HEK293 (cell line): ENCODE measurements around the gene SPAG8.

Source experiments
- CTCF ChIA-PET: fragments of 350-600 bp; formaldehyde crosslinking; extraction: SDS; loops from one replicate; lab custom pipeline; 2021; ENCODE audit warnings: antibody characterized with exemption; lab: Yijun Ruan, JAX
- POLR2A ChIA-PET: fragments of 300-600 bp; formaldehyde crosslinking; extraction: SDS; loops from one replicate; lab custom pipeline; 2020; ENCODE audit warnings: antibody characterized with exemption, inconsistent platforms; lab: Yijun Ruan, JAX
- H3K27ac ChIP-seq: fragments of 200-500 bp; sonication (Bioruptor generic); 2 replicates; pipeline ENCODE4 v1.5.1; 2014; ENCODE audit warnings: low read depth, low read length, control low read depth, inconsistent platforms; ENCODE audit errors: extremely low read depth
- H3K36me3 ChIP-seq, 2 experiments: fragments of 200-500 bp in 1 of 2; sonication (Bioruptor generic) in 1 of 2; 1 replicate in 1 of 2; 2 replicates in 1 of 2; pipeline ENCODE4 v1.5.1; 2014 to 2017; ENCODE audit warnings: inconsistent platforms in 2 of 2, low read length in 2 of 2; ENCODE audit not compliant: control insufficient read depth in 2 of 2, insufficient read depth in 1 of 2
- H3K4me1 ChIP-seq: fragments of 200-500 bp; sonication (Bioruptor generic); 2 replicates; pipeline ENCODE4 v1.5.1; 2014; ENCODE audit warnings: mild to moderate bottlenecking, low read length, inconsistent platforms; ENCODE audit not compliant: control insufficient read depth, insufficient read depth
- H3K4me3 ChIP-seq: 2 replicates; pipeline ENCODE4 v1.5.1; 2011; ENCODE audit warnings: low read depth, mild to moderate bottlenecking, control low read depth, low read length, moderate library complexity
- H3K9me3 ChIP-seq: fragments of 200-500 bp; sonication (Bioruptor generic); 2 replicates; pipeline ENCODE4 v1.5.1; 2014; ENCODE audit warnings: low read depth, low read length, inconsistent platforms; ENCODE audit not compliant: control insufficient read depth, insufficient read depth
- FEZF1 ChIP-seq: fragments of 450-650 bp; formaldehyde crosslinking; IDR thresholded peaks from 2 replicates; pipeline ENCODE4 v1.5.1; 2016; ENCODE audit warnings: missing biosample characterization, missing genetic modification characterization
- GFI1B ChIP-seq: fragments of 450-650 bp; formaldehyde crosslinking; IDR thresholded peaks from 2 replicates; pipeline ENCODE4 v1.5.1; 2016; ENCODE audit warnings: missing biosample characterization, missing genetic modification characterization
- GLIS1 ChIP-seq: fragments of 450-650 bp; formaldehyde crosslinking; IDR thresholded peaks from 2 replicates; pipeline ENCODE4 v1.5.1; 2016; ENCODE audit warnings: missing biosample characterization, missing genetic modification characterization
- HOXD13 ChIP-seq: sonication (generic); formaldehyde crosslinking; IDR thresholded peaks from 2 replicates; pipeline ENCODE4 v1.8.0; 2022; ENCODE audit warnings: missing genetic modification reagents, borderline replicate concordance
- KLF10 ChIP-seq: fragments of 450-650 bp; IDR thresholded peaks from 2 replicates; pipeline ENCODE4 v1.5.1; 2018; ENCODE audit warnings: missing biosample characterization, mild to moderate bottlenecking, missing genetic modification characterization
- KLF8 ChIP-seq: fragments of 450-650 bp; formaldehyde crosslinking; IDR thresholded peaks from 2 replicates; pipeline ENCODE4 v1.5.1; 2016; ENCODE audit warnings: missing biosample characterization, missing genetic modification characterization
- MEIS1 ChIP-seq: sonication (generic); formaldehyde crosslinking; IDR thresholded peaks from 2 replicates; pipeline ENCODE4 v1.8.1; 2022; ENCODE audit warnings: missing genetic modification reagents, mild to moderate bottlenecking, borderline replicate concordance
- ZBTB17 ChIP-seq: fragments of 450-650 bp; formaldehyde crosslinking; IDR thresholded peaks from 2 replicates; pipeline ENCODE4 v1.5.1; 2016; ENCODE audit warnings: missing biosample characterization, missing genetic modification characterization
- ZNF157 ChIP-seq: fragments of 450-650 bp; formaldehyde crosslinking; IDR thresholded peaks from 2 replicates; pipeline ENCODE4 v1.5.1; 2016; ENCODE audit warnings: missing biosample characterization, missing genetic modification characterization
- ZNF211 ChIP-seq: fragments of 450-650 bp; formaldehyde crosslinking; IDR thresholded peaks from 2 replicates; pipeline ENCODE4 v1.5.1; 2016; ENCODE audit warnings: low read depth, missing biosample characterization, missing genetic modification characterization
- ZNF239 ChIP-seq: fragments of 450-650 bp; formaldehyde crosslinking; IDR thresholded peaks from 2 replicates; pipeline ENCODE4 v1.5.1; 2016; ENCODE audit warnings: missing biosample characterization, missing genetic modification characterization
- ZNF626 ChIP-seq: fragments of 450-650 bp; sonication (Bioruptor Pico); formaldehyde crosslinking; IDR thresholded peaks from 2 replicates; pipeline ENCODE4 v1.5.1; 2018; ENCODE audit warnings: missing biosample characterization, missing genetic modification characterization, inconsistent platforms
- ZNF629 ChIP-seq: fragments of 450-650 bp; formaldehyde crosslinking; IDR thresholded peaks from 2 replicates; pipeline ENCODE4 v1.5.1; 2017; ENCODE audit warnings: missing biosample characterization, missing genetic modification characterization
- TF ChIP-seq, protein P1 (sequence below): fragments of 450-650 bp; formaldehyde crosslinking; IDR thresholded peaks from 2 replicates; pipeline ENCODE4 v1.5.1; 2016; ENCODE audit warnings: missing biosample characterization, missing genetic modification characterization
- TF ChIP-seq, protein P2 (sequence below): fragments of 450-650 bp; formaldehyde crosslinking; IDR thresholded peaks from 2 replicates; pipeline ENCODE4 v1.5.1; 2016; ENCODE audit warnings: missing biosample characterization, missing genetic modification characterization
- TF ChIP-seq, protein P3 (sequence below): fragments of 450-650 bp; formaldehyde crosslinking; IDR thresholded peaks from 2 replicates; pipeline ENCODE4 v1.5.1; 2017; ENCODE audit warnings: missing biosample characterization, missing genetic modification characterization
- TF ChIP-seq, protein P4 (sequence below): fragments of 450-650 bp; IDR thresholded peaks from 2 replicates; pipeline ENCODE4 v1.5.1; 2018; ENCODE audit warnings: missing biosample characterization, mild to moderate bottlenecking, missing genetic modification characterization
- TF ChIP-seq, protein P5 (sequence below): fragments of 450-650 bp; formaldehyde crosslinking; IDR thresholded peaks from 2 replicates; pipeline ENCODE4 v1.5.1; 2016; ENCODE audit warnings: missing biosample characterization, missing genetic modification characterization
- TF ChIP-seq, protein P6 (sequence below): fragments of 450-650 bp; formaldehyde crosslinking; IDR thresholded peaks from 2 replicates; pipeline ENCODE4 v1.5.1; 2017; ENCODE audit warnings: missing biosample characterization, mild to moderate bottlenecking, missing genetic modification characterization, moderate library complexity

SPAG8 gene

DNA sequence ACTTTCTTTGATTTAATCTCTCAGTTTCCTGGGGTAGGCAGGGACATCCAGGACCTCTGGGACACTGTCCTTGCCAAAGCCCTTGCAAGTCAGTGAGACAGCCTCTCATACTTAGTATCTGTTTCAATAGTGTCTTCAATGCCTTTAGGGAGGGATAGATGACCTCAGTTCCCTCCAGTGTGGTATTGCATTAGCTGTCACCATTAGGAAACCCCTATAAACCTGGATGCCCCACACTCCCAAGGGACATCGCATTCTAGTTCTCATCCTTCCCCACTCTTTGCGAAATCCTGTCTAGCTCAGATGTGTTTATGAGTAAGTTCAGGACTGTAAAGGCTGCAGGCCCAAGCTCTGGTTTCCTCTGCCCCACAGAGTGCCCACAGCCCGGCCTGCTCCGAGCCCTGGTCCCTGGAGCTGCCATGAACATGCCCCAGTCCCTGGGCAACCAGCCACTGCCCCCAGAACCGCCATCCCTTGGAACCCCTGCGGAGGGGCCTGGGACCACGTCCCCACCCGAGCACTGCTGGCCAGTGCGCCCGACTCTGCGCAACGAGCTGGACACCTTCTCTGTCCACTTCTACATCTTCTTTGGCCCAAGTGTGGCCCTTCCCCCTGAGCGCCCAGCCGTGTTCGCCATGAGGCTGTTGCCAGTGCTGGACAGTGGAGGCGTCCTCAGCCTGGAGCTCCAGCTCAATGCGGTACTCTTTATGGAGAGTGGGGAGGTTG is 30.1 kb upstream of the SPAG8 start:
- no peak for TF ChIP-seq FEZF1 (tag by site-specific recombination)
- TF ChIP-seq, protein P1, sequence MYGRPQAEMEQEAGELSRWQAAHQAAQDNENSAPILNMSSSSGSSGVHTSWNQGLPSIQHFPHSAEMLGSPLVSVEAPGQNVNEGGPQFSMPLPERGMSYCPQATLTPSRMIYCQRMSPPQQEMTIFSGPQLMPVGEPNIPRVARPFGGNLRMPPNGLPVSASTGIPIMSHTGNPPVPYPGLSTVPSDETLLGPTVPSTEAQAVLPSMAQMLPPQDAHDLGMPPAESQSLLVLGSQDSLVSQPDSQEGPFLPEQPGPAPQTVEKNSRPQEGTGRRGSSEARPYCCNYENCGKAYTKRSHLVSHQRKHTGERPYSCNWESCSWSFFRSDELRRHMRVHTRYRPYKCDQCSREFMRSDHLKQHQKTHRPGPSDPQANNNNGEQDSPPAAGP (tag by site-specific recombination), result no peak
- TF ChIP-seq MEIS1 (CRISPR knock-in tag), result no peak
- TF ChIP-seq, protein P2, sequence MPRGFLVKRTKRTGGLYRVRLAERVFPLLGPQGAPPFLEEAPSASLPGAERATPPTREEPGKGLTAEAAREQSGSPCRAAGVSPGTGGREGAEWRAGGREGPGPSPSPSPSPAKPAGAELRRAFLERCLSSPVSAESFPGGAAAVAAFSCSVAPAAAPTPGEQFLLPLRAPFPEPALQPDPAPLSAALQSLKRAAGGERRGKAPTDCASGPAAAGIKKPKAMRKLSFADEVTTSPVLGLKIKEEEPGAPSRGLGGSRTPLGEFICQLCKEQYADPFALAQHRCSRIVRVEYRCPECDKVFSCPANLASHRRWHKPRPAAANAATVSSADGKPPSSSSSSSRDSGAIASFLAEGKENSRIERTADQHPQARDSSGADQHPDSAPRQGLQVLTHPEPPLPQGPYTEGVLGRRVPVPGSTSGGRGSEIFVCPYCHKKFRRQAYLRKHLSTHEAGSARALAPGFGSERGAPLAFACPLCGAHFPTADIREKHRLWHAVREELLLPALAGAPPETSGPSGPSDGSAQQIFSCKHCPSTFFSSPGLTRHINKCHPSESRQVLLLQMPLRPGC (tag by site-specific recombination), result no peak
- TF ChIP-seq ZNF626 (tag by site-specific recombination), result no peak
- TF ChIP-seq KLF10 (tag by site-specific recombination), result no peak
- TF ChIP-seq ZNF211 (tag by site-specific recombination), result no peak
- TF ChIP-seq ZNF239 (tag by site-specific recombination), result no peak
- no peak for TF ChIP-seq KLF8 (tag by site-specific recombination)
- no peak for TF ChIP-seq GLIS1 (tag by site-specific recombination)
- no peak for TF ChIP-seq GFI1B
- no peak for TF ChIP-seq ZBTB17
- no peak for TF ChIP-seq HOXD13 (CRISPR knock-in tag)
- TF ChIP-seq, protein P3, sequence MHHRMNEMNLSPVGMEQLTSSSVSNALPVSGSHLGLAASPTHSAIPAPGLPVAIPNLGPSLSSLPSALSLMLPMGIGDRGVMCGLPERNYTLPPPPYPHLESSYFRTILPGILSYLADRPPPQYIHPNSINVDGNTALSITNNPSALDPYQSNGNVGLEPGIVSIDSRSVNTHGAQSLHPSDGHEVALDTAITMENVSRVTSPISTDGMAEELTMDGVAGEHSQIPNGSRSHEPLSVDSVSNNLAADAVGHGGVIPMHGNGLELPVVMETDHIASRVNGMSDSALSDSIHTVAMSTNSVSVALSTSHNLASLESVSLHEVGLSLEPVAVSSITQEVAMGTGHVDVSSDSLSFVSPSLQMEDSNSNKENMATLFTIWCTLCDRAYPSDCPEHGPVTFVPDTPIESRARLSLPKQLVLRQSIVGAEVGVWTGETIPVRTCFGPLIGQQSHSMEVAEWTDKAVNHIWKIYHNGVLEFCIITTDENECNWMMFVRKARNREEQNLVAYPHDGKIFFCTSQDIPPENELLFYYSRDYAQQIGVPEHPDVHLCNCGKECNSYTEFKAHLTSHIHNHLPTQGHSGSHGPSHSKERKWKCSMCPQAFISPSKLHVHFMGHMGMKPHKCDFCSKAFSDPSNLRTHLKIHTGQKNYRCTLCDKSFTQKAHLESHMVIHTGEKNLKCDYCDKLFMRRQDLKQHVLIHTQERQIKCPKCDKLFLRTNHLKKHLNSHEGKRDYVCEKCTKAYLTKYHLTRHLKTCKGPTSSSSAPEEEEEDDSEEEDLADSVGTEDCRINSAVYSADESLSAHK (tag by site-specific recombination), result no peak
- no peak for TF ChIP-seq ZNF629 (tag by site-specific recombination)
- TF ChIP-seq ZNF157 (tag by site-specific recombination), result no peak
- TF ChIP-seq, protein P4, sequence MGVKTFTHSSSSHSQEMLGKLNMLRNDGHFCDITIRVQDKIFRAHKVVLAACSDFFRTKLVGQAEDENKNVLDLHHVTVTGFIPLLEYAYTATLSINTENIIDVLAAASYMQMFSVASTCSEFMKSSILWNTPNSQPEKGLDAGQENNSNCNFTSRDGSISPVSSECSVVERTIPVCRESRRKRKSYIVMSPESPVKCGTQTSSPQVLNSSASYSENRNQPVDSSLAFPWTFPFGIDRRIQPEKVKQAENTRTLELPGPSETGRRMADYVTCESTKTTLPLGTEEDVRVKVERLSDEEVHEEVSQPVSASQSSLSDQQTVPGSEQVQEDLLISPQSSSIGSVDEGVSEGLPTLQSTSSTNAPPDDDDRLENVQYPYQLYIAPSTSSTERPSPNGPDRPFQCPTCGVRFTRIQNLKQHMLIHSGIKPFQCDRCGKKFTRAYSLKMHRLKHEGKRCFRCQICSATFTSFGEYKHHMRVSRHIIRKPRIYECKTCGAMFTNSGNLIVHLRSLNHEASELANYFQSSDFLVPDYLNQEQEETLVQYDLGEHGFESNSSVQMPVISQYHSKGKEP (tag by site-specific recombination), result no peak
- TF ChIP-seq, protein P5, sequence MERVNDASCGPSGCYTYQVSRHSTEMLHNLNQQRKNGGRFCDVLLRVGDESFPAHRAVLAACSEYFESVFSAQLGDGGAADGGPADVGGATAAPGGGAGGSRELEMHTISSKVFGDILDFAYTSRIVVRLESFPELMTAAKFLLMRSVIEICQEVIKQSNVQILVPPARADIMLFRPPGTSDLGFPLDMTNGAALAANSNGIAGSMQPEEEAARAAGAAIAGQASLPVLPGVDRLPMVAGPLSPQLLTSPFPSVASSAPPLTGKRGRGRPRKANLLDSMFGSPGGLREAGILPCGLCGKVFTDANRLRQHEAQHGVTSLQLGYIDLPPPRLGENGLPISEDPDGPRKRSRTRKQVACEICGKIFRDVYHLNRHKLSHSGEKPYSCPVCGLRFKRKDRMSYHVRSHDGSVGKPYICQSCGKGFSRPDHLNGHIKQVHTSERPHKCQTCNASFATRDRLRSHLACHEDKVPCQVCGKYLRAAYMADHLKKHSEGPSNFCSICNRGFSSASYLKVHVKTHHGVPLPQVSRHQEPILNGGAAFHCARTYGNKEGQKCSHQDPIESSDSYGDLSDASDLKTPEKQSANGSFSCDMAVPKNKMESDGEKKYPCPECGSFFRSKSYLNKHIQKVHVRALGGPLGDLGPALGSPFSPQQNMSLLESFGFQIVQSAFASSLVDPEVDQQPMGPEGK (tag by site-specific recombination), result no peak
- TF ChIP-seq, protein P6, sequence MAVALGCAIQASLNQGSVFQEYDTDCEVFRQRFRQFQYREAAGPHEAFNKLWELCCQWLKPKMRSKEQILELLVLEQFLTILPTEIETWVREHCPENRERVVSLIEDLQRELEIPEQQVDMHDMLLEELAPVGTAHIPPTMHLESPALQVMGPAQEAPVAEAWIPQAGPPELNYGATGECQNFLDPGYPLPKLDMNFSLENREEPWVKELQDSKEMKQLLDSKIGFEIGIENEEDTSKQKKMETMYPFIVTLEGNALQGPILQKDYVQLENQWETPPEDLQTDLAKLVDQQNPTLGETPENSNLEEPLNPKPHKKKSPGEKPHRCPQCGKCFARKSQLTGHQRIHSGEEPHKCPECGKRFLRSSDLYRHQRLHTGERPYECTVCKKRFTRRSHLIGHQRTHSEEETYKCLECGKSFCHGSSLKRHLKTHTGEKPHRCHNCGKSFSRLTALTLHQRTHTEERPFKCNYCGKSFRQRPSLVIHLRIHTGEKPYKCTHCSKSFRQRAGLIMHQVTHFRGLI (tag by site-specific recombination), result no peak
- TF ChIP-seq, all 188 proteins: peak for 0
- H3K9me3 ChIP-seq, result no peaks in the 10 kb centered on the region
- no peaks in the 10 kb centered on the region for H3K4me1 ChIP-seq
- POLR2A ChIA-PET, result no interaction called here
- peaks cover 0 to 19% of the 10 kb centered on the region in 2 experiments; a peak in 1 of 3 replicates for H3K36me3 ChIP-seq
- no peak overlapping the region for H3K4me3 ChIP-seq
- H3K27ac ChIP-seq, result no peak overlapping the region
- CTCF ChIA-PET, result interaction anchor here (0.6 to 1.6 kb wide), 3 partner anchors 18 to 104 kb away, joined by 3 to 5 read pairs (median 5); no protein-coding TSS in a partner anchor
